HepG2 (cell line): ENCODE measurements around the gene HEXIM1. TPM values are rescaled to one million over a fixed set of nuclear protein-coding genes. Genes with fewer than 3 reads are reported as not detected.

Experiments used
- CBX5 ChIP-seq: sonication (generic); formaldehyde crosslinking; IDR thresholded peaks from 2 replicates; pipeline ENCODE4 v1.4.0; 2020; ENCODE audit warnings: missing genetic modification reagents, borderline replicate concordance
- GABPA ChIP-seq, 2 experiments: IDR thresholded peaks; 2 replicates each; pipeline ENCODE4 v1.6.1; 2011 to 2016; ENCODE audit warnings: low read depth in 2 of 2, low read length in 1 of 2, missing biosample characterization in 1 of 2, missing genetic modification characterization in 1 of 2
- KAT7 ChIP-seq: IDR thresholded peaks from 2 replicates; pipeline ENCODE4 v1.6.1; 2018; ENCODE audit warnings: borderline replicate concordance, missing compliant biosample characterization
- KAT8 ChIP-seq: IDR thresholded peaks from 2 replicates; pipeline ENCODE4 v1.6.1; 2016; ENCODE audit warnings: missing genetic modification reagents, missing compliant biosample characterization
- MTF1 ChIP-seq: sonication (generic); formaldehyde crosslinking; IDR thresholded peaks from 2 replicates; pipeline ENCODE4 v1.5.0; 2020; ENCODE audit warnings: missing genetic modification reagents
- NCOA1 ChIP-seq: sonication (generic); formaldehyde crosslinking; IDR thresholded peaks from 2 replicates; pipeline ENCODE4 v1.9.0; 2021; ENCODE audit warnings: missing genetic modification reagents
- PITX1 ChIP-seq: sonication (generic); formaldehyde crosslinking; IDR thresholded peaks from 2 replicates; pipeline ENCODE4 v1.5.1; 2020; ENCODE audit warnings: mild to moderate bottlenecking, missing genetic modification reagents
- RARA ChIP-seq: IDR thresholded peaks from 2 replicates; pipeline ENCODE4 v1.6.1; 2016; ENCODE audit warnings: missing genetic modification reagents, missing compliant biosample characterization
- RBM39 ChIP-seq: fragments of 200-400 bp; formaldehyde crosslinking; IDR thresholded peaks from one replicate; pipeline ENCODE4 v1.6.1; 2018; ENCODE audit warnings: antibody characterized with exemption, mild to moderate bottlenecking, low read depth, low read length; ENCODE audit not compliant: poor library complexity, severe bottlenecking
- RFX3 ChIP-seq: IDR thresholded peaks from 2 replicates; pipeline ENCODE4 v1.6.1; 2016; ENCODE audit warnings: missing biosample characterization, missing genetic modification reagents
- SATB2 ChIP-seq: sonication (generic); formaldehyde crosslinking; IDR thresholded peaks from 2 replicates; pipeline ENCODE4 v1.5.0; 2020; ENCODE audit warnings: missing genetic modification reagents
- SRSF4 ChIP-seq: fragments of 200-400 bp; formaldehyde crosslinking; IDR thresholded peaks from one replicate; pipeline ENCODE4 v1.6.1; 2018; ENCODE audit warnings: mild to moderate bottlenecking, low read depth, low read length, moderate library complexity; ENCODE audit not compliant: poor library complexity, severe bottlenecking
- TSC22D2 ChIP-seq: sonication (generic); formaldehyde crosslinking; IDR thresholded peaks from 2 replicates; pipeline ENCODE4 v1.5.1; 2020; ENCODE audit warnings: missing genetic modification reagents, mild to moderate bottlenecking, borderline replicate concordance
- ZBTB20 ChIP-seq: sonication (generic); formaldehyde crosslinking; IDR thresholded peaks from 2 replicates; pipeline ENCODE4 v1.8.1; 2023; ENCODE audit warnings: missing genetic modification reagents, low read depth, mild to moderate bottlenecking, borderline replicate concordance
- ZMYM2 ChIP-seq: sonication (generic); formaldehyde crosslinking; IDR thresholded peaks from 2 replicates; pipeline ENCODE4 v1.8.0; 2022; ENCODE audit warnings: mild to moderate bottlenecking, missing genetic modification reagents
- ZNF264 ChIP-seq: sonication (generic); formaldehyde crosslinking; IDR thresholded peaks from 2 replicates; pipeline ENCODE4 v1.4.0; 2020; ENCODE audit warnings: missing genetic modification reagents
- ZNF629 ChIP-seq: sonication (generic); formaldehyde crosslinking; conservative IDR thresholded peaks from 2 replicates; pipeline ENCODE4 v1.5.0; 2020; ENCODE audit warnings: missing genetic modification reagents
- ZSCAN30 ChIP-seq: sonication (generic); formaldehyde crosslinking; IDR thresholded peaks from 2 replicates; pipeline ENCODE4 v1.5.0; 2020; ENCODE audit warnings: mild to moderate bottlenecking, missing genetic modification reagents
- ZZZ3 ChIP-seq: sonication (generic); formaldehyde crosslinking; IDR thresholded peaks from 2 replicates; pipeline ENCODE4 v1.4.0; 2020; ENCODE audit warnings: missing genetic modification reagents, mild to moderate bottlenecking, borderline replicate concordance
- polyA plus RNA-seq, 8 experiments: library from polyadenylated mRNA; depleted of rRNA in 3 of 8; stranded (reverse) in 7 of 8; unstranded in 1 of 8; fragments of >200 nt; fragmentation: Illumina TruSeq in 4 of 8; extraction: Trizol in 4 of 8; gene quantifications; 2 replicates each; pipeline versions ENCODE4 v1.2.1 to v1.2.3, GENCODE V29; 2011 to 2016; ENCODE audit warnings: low read depth in 4 of 8, missing spikeins in 1 of 8, mixed read lengths in 1 of 8; ENCODE audit not compliant: insufficient read depth in 1 of 8
- total RNA-seq, 5 experiments: library from RNA; depleted of rRNA; stranded (reverse); fragments of >200 nt; fragmentation: Illumina TruSeq; extraction: Trizol; gene quantifications; 2 replicates each; pipeline ENCODE4 v1.2.3, GENCODE V29; 2016; ENCODE audit warnings: low read depth in 1 of 5
- TF ChIP-seq, protein P1 (sequence below): sonication (generic); formaldehyde crosslinking; IDR thresholded peaks from 2 replicates; pipeline ENCODE4 v1.8.0; 2022; ENCODE audit warnings: mild to moderate bottlenecking, missing genetic modification reagents, moderate library complexity
- TF ChIP-seq, protein P2 (sequence below), 2 experiments: sonication (generic) in 1 of 2; formaldehyde crosslinking in 1 of 2; IDR thresholded peaks; 2 replicates each; pipeline versions ENCODE4 v1.6.1 to v1.9.0; 2014 to 2022; ENCODE audit warnings: antibody characterized with exemption in 1 of 2, borderline replicate concordance in 1 of 2, inconsistent platforms in 1 of 2, low read depth in 1 of 2, missing genetic modification reagents in 1 of 2
- TF ChIP-seq, protein P3 (sequence below): fragments of 450-650 bp; IDR thresholded peaks from 2 replicates; pipeline ENCODE4 v1.6.1; 2016

HEXIM1 gene
- total and polyA plus RNA-seq, 2 of the 13 experiments (the other 11 are each of a cell fraction or from before 2014, with no cell fraction given), result 10.5 to 16.6 TPM

DNA sequence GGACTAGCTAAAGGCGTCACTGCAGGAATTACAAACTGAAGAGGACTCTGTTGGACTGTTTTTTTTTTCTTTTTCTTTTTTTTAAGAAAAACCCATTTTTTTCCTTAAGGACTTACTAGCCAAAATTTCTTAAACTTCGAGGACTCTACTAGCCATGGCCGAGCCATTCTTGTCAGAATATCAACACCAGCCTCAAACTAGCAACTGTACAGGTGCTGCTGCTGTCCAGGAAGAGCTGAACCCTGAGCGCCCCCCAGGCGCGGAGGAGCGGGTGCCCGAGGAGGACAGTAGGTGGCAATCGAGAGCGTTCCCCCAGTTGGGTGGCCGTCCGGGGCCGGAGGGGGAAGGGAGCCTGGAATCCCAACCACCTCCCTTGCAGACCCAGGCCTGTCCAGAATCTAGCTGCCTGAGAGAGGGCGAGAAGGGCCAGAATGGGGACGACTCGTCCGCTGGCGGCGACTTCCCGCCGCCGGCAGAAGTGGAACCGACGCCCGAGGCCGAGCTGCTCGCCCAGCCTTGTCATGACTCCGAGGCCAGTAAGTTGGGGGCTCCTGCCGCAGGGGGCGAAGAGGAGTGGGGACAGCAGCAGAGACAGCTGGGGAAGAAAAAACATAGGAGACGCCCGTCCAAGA lies 878 bp downstream of the HEXIM1 start (continued):
- TF ChIP-seq RBM39, result no peak
- TF ChIP-seq ZNF629 (CRISPR knock-in tag), result 0 out of 2 replicates have a peak, but pooled peaks have one; percentile 9
- TF ChIP-seq KAT8 (CRISPR knock-in tag), result no peak
- no peak for TF ChIP-seq KAT7 (CRISPR knock-in tag)
- TF ChIP-seq TSC22D2, result no peak
- 0 out of 2 replicates have a peak, but pooled peaks have one; percentile 49 for TF ChIP-seq MTF1 (CRISPR knock-in tag)
- peak; percentile 74 for TF ChIP-seq ZNF264 (CRISPR knock-in tag)
- TF ChIP-seq PITX1 (CRISPR knock-in tag), result no peak
- no peak for TF ChIP-seq SATB2
- no peak for TF ChIP-seq RFX3 (CRISPR knock-in tag)
- no peak for TF ChIP-seq NCOA1 (CRISPR knock-in tag)
- TF ChIP-seq CBX5 (CRISPR knock-in tag), result peak; percentile 90
- no peak for TF ChIP-seq ZZZ3 (CRISPR knock-in tag)
- peak; percentile 63; the same call in 1 of the 2 replicates for TF ChIP-seq RARA (CRISPR knock-in tag)
- TF ChIP-seq, protein P1, sequence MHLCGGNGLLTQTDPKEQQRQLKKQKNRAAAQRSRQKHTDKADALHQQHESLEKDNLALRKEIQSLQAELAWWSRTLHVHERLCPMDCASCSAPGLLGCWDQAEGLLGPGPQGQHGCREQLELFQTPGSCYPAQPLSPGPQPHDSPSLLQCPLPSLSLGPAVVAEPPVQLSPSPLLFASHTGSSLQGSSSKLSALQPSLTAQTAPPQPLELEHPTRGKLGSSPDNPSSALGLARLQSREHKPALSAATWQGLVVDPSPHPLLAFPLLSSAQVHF (CRISPR knock-in tag), result peak; percentile 49; the same call in 1 of the 2 replicates
- TF ChIP-seq ZBTB20 (CRISPR knock-in tag), result 0 out of 2 replicates have a peak, but pooled peaks have one; percentile 29
- TF ChIP-seq, protein P2, sequence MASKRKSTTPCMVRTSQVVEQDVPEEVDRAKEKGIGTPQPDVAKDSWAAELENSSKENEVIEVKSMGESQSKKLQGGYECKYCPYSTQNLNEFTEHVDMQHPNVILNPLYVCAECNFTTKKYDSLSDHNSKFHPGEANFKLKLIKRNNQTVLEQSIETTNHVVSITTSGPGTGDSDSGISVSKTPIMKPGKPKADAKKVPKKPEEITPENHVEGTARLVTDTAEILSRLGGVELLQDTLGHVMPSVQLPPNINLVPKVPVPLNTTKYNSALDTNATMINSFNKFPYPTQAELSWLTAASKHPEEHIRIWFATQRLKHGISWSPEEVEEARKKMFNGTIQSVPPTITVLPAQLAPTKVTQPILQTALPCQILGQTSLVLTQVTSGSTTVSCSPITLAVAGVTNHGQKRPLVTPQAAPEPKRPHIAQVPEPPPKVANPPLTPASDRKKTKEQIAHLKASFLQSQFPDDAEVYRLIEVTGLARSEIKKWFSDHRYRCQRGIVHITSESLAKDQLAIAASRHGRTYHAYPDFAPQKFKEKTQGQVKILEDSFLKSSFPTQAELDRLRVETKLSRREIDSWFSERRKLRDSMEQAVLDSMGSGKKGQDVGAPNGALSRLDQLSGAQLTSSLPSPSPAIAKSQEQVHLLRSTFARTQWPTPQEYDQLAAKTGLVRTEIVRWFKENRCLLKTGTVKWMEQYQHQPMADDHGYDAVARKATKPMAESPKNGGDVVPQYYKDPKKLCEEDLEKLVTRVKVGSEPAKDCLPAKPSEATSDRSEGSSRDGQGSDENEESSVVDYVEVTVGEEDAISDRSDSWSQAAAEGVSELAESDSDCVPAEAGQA (IDR thresholded peaks at IDR 0.05; ENCODE audit: low read depth), result no peak
- TF ChIP-seq, protein P2 (CRISPR knock-in tag; IDR thresholded peaks at IDR 0.05; ENCODE audit: borderline replicate concordance), result 0 out of 2 replicates have a peak, but pooled peaks have one; percentile 34
- 0 out of 2 replicates have a peak, but pooled peaks have one; percentile 77 for TF ChIP-seq ZMYM2 (CRISPR knock-in tag)
- TF ChIP-seq ZSCAN30 (CRISPR knock-in tag), result no peak
- TF ChIP-seq GABPA (IDR thresholded peaks at IDR 0.05; ENCODE audit: low read depth, low read length), result no peak
- TF ChIP-seq GABPA (CRISPR knock-in tag; IDR thresholded peaks at IDR 0.05; ENCODE audit: low read depth), result no peak
- TF ChIP-seq, protein P3, sequence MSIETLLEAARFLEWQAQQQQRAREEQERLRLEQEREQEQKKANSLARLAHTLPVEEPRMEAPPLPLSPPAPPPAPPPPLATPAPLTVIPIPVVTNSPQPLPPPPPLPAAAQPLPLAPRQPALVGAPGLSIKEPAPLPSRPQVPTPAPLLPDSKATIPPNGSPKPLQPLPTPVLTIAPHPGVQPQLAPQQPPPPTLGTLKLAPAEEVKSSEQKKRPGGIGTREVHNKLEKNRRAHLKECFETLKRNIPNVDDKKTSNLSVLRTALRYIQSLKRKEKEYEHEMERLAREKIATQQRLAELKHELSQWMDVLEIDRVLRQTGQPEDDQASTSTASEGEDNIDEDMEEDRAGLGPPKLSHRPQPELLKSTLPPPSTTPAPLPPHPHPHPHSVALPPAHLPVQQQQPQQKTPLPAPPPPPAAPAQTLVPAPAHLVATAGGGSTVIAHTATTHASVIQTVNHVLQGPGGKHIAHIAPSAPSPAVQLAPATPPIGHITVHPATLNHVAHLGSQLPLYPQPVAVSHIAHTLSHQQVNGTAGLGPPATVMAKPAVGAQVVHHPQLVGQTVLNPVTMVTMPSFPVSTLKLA, result no peak
- no peak for TF ChIP-seq SRSF4
